Activated CD4-positive, alpha-beta T cell treated with anti-CD3 and anti-CD28 coated beads, Interleukin-2, amount 10 ng/mL, durations not matched to agents 7 days and 5 days (primary cell): ENCODE results near the gene TRPM2. TPM values are rescaled to one million over a fixed set of nuclear protein-coding genes. Genes with fewer than 3 reads are reported as not detected.

Experiments
- CTCF ChIA-PET: fragments of 350-600 bp; sonication (Branson Sonifier 250); formaldehyde crosslinking; loops from one replicate; lab custom pipeline; 2021; ENCODE audit warnings: antibody characterized with exemption; lab: Charles Lee
- POLR2A ChIA-PET: fragments of 350-600 bp; sonication (Branson Sonifier 250); formaldehyde crosslinking; loops from one replicate; lab custom pipeline; 2021; ENCODE audit warnings: antibody characterized with exemption; lab: Charles Lee
- DNase-seq: peaks from one replicate; pipeline ENCODE4 v3.0.0-alpha.2; 2020
- H3K27ac Mint-ChIP-seq: one replicate; pipeline ENCODE4 v1.8.0; 2021; ENCODE audit warnings: mild to moderate bottlenecking, moderate library complexity, mixed read lengths
- H3K27me3 Mint-ChIP-seq: one replicate; pipeline ENCODE4 v1.8.0; 2021; ENCODE audit warnings: mixed read lengths
- H3K36me3 Mint-ChIP-seq: one replicate; pipeline ENCODE4 v1.8.0; 2021; ENCODE audit warnings: low read depth, mixed read lengths
- H3K4me1 Mint-ChIP-seq: one replicate; pipeline ENCODE4 v1.8.0; 2021; ENCODE audit warnings: mixed read lengths
- H3K4me3 Mint-ChIP-seq: one replicate; pipeline ENCODE4 v1.8.0; 2021; ENCODE audit warnings: mild to moderate bottlenecking, moderate library complexity, mixed read lengths
- H3K9me3 Mint-ChIP-seq: one replicate; pipeline ENCODE4 v1.8.0; 2021; ENCODE audit warnings: mixed read lengths
- total RNA-seq, 2 experiments: library from RNA; stranded (reverse); gene quantifications; one replicate each; pipeline ENCODE4 v1.2.3, GENCODE V29; 2021

TRPM2 gene
- total RNA-seq, 2 experiments from 2014 or later, result 13.9 to 15.2 TPM

DNA sequence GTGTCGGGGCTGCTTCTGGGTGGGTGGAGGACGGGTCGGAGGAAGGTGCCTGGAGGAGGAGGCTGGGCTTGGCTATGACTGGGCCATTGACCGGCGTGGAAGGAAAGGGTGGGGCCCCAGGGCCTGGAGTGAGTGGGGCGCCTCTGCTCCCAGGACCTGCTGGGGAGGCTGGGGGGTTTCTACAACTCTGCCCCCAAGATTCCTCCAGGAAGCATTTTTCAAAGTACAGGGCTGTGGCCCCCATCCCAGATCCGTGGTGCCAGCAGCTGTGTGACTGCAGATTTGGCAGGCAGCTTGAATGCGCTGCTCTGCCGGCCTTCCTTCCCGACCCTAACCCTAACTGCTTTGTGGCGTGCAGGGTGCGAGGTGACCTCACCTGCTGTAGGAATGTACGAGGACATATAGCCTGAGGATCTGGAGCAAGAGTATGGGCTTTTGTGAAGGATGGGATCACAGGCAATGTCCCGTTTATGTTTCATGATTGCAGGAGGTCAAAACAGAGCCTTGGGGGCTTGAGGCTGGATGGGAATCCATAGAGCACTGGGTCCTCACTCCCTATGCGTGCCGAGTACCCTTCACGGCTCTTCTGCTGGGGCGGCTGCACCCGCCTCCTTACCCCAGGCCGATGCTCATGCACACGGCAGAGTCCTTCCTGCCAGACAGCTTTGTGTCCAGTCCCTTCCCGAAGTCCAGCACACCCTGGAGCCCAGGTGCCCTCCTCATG lies 24.7 kb downstream of the TRPM2 start:
- ChIA-PET POLR2A (no interaction called here), CTCF (no interaction called here)
- peaks cover 5% of the 10 kb centered on the region for H3K9me3 Mint-ChIP-seq
- no peak overlapping the region for H3K4me3 Mint-ChIP-seq
- H3K27ac Mint-ChIP-seq, result no peak overlapping the region
- DNase-seq, result no peak
- H3K36me3 Mint-ChIP-seq, result peaks cover 48% of the 10 kb centered on the region
- H3K4me1 Mint-ChIP-seq, result peaks cover 29% of the 10 kb centered on the region
- no peaks in the 10 kb centered on the region for H3K27me3 Mint-ChIP-seq

GRCh38 chr21:44378646-44379514 lies 25.5 kb downstream of the TRPM2 start:
- ChIA-PET CTCF (no interaction called here), POLR2A (no interaction called here)
- no peaks in the 10 kb centered on the region for H3K27me3 Mint-ChIP-seq
- no peak for DNase-seq
- H3K4me3 Mint-ChIP-seq, result no peak overlapping the region
- H3K9me3 Mint-ChIP-seq, result peaks cover 9% of the 10 kb centered on the region
- H3K36me3 Mint-ChIP-seq, result peaks cover 50% of the 10 kb centered on the region
- H3K4me1 Mint-ChIP-seq, result peaks cover 23% of the 10 kb centered on the region
- no peak overlapping the region for H3K27ac Mint-ChIP-seq

GRCh38 chr21:44379515-44379848 lies 26.1 kb downstream of the TRPM2 start:
- peaks cover 12% of the 10 kb centered on the region for H3K9me3 Mint-ChIP-seq

GRCh38 chr21:44379991-44380865 lies 26.8 kb downstream of the TRPM2 start:
- ChIA-PET CTCF (interaction anchor here (1.0 kb wide), 1 partner anchor 11 kb away, joined by 4 read pairs; no protein-coding TSS in a partner anchor), POLR2A (no interaction called here)
- Mint-ChIP-seq H3K4me1 (peaks cover 10% of the 10 kb centered on the region), H3K36me3 (peaks cover 54% of the 10 kb centered on the region), H3K4me3 (no peak overlapping the region), H3K27ac (no peak overlapping the region), H3K9me3 (peaks cover 15% of the 10 kb centered on the region), H3K27me3 (no peaks in the 10 kb centered on the region)
- no peak for DNase-seq

More at GRCh38 chr21:44379515-44379848, 26.1 kb downstream of the TRPM2 start:
- Mint-ChIP-seq H3K4me1 (peaks cover 18% of the 10 kb centered on the region), H3K36me3 (peaks cover 53% of the 10 kb centered on the region), H3K4me3 (no peak overlapping the region), H3K27ac (no peak overlapping the region), H3K27me3 (no peaks in the 10 kb centered on the region)
- DNase-seq, result no peak
- POLR2A ChIA-PET, result no interaction called here
- CTCF ChIA-PET, result no interaction called here

- Mint-ChIP-seq H3K36me3 (peaks cover 52% of the 10 kb centered on the region), H3K4me1 (peaks cover 4% of the 10 kb centered on the region), H3K4me3 (no peak overlapping the region), H3K27me3 (no peaks in the 10 kb centered on the region), H3K27ac (no peak overlapping the region), H3K9me3 (peaks cover 20% of the 10 kb centered on the region)
- POLR2A ChIA-PET, result no interaction called here
- CTCF ChIA-PET, result interaction anchor here (1.0 kb wide), 1 partner anchor 12 kb away, joined by 4 read pairs; no protein-coding TSS in a partner anchor
- DNase-seq, result no peak
These were observed 27.5 kb downstream of the TRPM2 start for GRCh38 chr21:44380876-44381275.

DNA sequence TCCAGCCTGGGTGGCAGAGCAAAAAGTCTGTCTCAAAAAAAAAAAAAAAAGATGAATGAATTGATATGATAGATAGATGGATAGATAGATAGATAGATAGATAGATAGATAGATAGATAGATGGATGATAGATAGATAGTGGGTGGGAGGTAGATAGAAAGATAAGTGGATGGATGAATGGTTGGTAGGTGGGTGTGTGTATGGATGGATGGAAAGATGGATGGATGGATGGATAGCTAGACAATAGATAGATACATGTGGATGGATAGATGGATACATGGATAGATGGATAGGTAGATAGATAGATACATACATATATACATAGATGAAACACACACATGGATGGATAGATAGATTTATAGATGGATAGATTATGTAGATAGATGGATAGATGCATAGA lies 28.5 kb downstream of the TRPM2 start:
- peaks cover 45% of the 10 kb centered on the region for H3K36me3 Mint-ChIP-seq
- CTCF ChIA-PET, result no interaction called here

GRCh38 chr21:44382536-44382935 lies 29.1 kb downstream of the TRPM2 start:
- H3K27ac Mint-ChIP-seq, result no peak overlapping the region
- no peaks in the 10 kb centered on the region for H3K27me3 Mint-ChIP-seq
- H3K4me1 Mint-ChIP-seq, result no peaks in the 10 kb centered on the region
- DNase-seq, result no peak
- H3K36me3 Mint-ChIP-seq, result peaks cover 43% of the 10 kb centered on the region
- no peak overlapping the region for H3K4me3 Mint-ChIP-seq
- H3K9me3 Mint-ChIP-seq, result peaks cover 24% of the 10 kb centered on the region
- ChIA-PET CTCF (no interaction called here), POLR2A (no interaction called here)

More for the DNA sequence above, 28.5 kb downstream of the TRPM2 start:
- Mint-ChIP-seq H3K27me3 (no peaks in the 10 kb centered on the region), H3K27ac (no peak overlapping the region), H3K4me1 (no peaks in the 10 kb centered on the region), H3K4me3 (no peak overlapping the region), H3K9me3 (peaks cover 24% of the 10 kb centered on the region)
- POLR2A ChIA-PET, result no interaction called here
- DNase-seq, result no peak

GRCh38 chr21:44383216-44383615 lies 29.8 kb downstream of the TRPM2 start:
- Mint-ChIP-seq H3K4me1 (no peaks in the 10 kb centered on the region), H3K4me3 (no peak overlapping the region), H3K27me3 (peaks cover 3% of the 10 kb centered on the region), H3K9me3 (peaks cover 24% of the 10 kb centered on the region), H3K36me3 (peaks cover 41% of the 10 kb centered on the region), H3K27ac (no peak overlapping the region)
- POLR2A ChIA-PET, result no interaction called here
- no peak for DNase-seq
- CTCF ChIA-PET, result no interaction called here

DNA sequence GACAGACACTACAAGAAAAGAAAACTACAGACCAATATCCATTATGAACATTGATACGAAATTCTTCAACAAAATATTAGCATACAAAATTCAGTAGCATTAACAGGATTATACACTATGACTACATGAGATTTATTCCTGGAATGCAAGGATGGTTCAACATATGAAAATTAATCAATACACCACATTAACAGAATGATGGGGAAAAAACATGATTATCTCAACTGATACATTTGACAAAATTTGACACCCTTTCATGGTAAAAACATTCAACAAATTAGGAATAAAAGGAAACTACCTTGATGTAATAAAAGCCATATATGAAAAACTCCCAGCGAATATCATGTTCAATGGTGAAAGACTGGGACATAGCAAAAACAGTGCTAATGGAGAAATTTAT lies 31.5 kb downstream of the TRPM2 start:
- Mint-ChIP-seq H3K9me3 (peaks cover 24% of the 10 kb centered on the region), H3K36me3 (peaks cover 38% of the 10 kb centered on the region), H3K27ac (no peak overlapping the region), H3K4me1 (no peaks in the 10 kb centered on the region), H3K27me3 (peaks cover 4% of the 10 kb centered on the region), H3K4me3 (no peak overlapping the region)
- no peak for DNase-seq
- POLR2A ChIA-PET, result no interaction called here
- CTCF ChIA-PET, result no interaction called here

GRCh38 chr21:44389335-44389734 lies 35.9 kb downstream of the TRPM2 start:
- CTCF ChIA-PET, result no interaction called here
- no peak overlapping the region for H3K4me3 Mint-ChIP-seq
- peaks cover 2% of the 10 kb centered on the region for H3K4me1 Mint-ChIP-seq
- POLR2A ChIA-PET, result no interaction called here
- peaks cover 24% of the 10 kb centered on the region for H3K36me3 Mint-ChIP-seq
- no peak overlapping the region for H3K27ac Mint-ChIP-seq
- H3K27me3 Mint-ChIP-seq, result peaks cover 4% of the 10 kb centered on the region
- H3K9me3 Mint-ChIP-seq, result peaks cover 21% of the 10 kb centered on the region
- no peak for DNase-seq

- no peak overlapping the region for H3K4me3 Mint-ChIP-seq
- POLR2A ChIA-PET, result interaction anchor here (0.6 kb wide), 1 partner anchor 368 kb away, joined by 6 read pairs; no protein-coding TSS in a partner anchor
- CTCF ChIA-PET, result no interaction called here
- H3K27ac Mint-ChIP-seq, result no peak overlapping the region
- DNase-seq, result no peak
- H3K9me3 Mint-ChIP-seq, result peaks cover 8% of the 10 kb centered on the region
- peaks cover 4% of the 10 kb centered on the region for H3K27me3 Mint-ChIP-seq
- peaks cover 6% of the 10 kb centered on the region for H3K4me1 Mint-ChIP-seq
- H3K36me3 Mint-ChIP-seq, result peaks cover 11% of the 10 kb centered on the region
These were observed 37.5 kb downstream of the TRPM2 start for GRCh38 chr21:44390886-44391285.

DNA sequence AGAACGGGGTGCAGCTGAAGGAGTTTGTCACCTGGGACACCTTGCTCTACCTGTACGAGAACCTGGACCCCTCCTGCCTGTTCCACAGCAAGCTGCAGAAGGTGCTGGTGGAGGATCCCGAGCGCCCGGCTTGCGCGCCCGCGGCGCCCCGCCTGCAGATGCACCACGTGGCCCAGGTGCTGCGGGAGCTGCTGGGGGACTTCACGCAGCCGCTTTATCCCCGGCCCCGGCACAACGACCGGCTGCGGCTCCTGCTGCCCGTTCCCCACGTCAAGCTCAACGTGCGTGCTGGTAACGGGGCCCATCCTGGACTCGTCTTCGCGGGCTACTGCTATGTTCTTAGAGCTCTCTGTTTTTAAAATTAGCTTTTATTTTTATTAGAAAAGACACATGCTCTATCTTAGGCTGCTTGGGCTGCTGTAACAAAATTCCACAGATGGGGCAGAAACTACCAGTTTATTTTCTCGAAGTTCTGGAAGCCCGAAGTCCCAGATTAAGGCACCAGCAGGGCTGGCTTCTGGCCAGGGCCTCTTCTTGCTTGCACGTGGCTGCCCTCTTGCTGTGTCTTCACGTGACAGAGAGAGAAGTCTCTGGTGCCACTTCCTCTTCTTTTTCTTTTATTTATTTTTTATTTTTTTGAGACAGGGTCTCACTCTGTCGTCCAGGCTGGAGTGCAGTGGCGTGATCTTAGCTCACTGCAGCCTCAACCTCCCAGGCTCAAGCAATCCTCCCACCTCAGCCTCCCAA lies 38.1 kb downstream of the TRPM2 start:
- Mint-ChIP-seq H3K9me3 (peaks cover 5% of the 10 kb centered on the region), H3K36me3 (peaks cover 11% of the 10 kb centered on the region), H3K4me3 (no peak overlapping the region), H3K27ac (no peak overlapping the region), H3K27me3 (peaks cover 4% of the 10 kb centered on the region), H3K4me1 (peaks cover 6% of the 10 kb centered on the region)
- POLR2A ChIA-PET, result interaction anchor here (0.6 kb wide), 1 partner anchor 367 kb away, joined by 6 read pairs; no protein-coding TSS in a partner anchor
- DNase-seq, result no peak
- CTCF ChIA-PET, result interaction anchor here (0.7 kb wide), 1 partner anchor 1895 kb away, joined by 3 read pairs; no protein-coding TSS in a partner anchor
